H1 (cell line): Measurements from ENCODE around the gene NTN1. TPM values are rescaled to one million over a fixed set of nuclear protein-coding genes. Genes with fewer than 3 reads are reported as not detected.

Experiments used
- CTCF ChIA-PET: fragments of 300-600 bp; sonication (Branson Sonifier 250); formaldehyde crosslinking; loops from one replicate; lab custom pipeline; 2021; ENCODE audit not compliant: partially characterized antibody; lab: Charles Lee
- POLR2A ChIA-PET: fragments of 300-600 bp; sonication (Branson Sonifier 250); formaldehyde crosslinking; loops from one replicate; lab custom pipeline; 2021; ENCODE audit warnings: inconsistent platforms; ENCODE audit not compliant: partially characterized antibody; lab: Charles Lee
- DNase-seq, 2 experiments: peaks; one replicate each; pipeline versions ENCODE4 v3.0.0 to v3.0.0-alpha.2; 2010 to 2022; ENCODE audit warnings: low spot score in 2 of 2, low read depth in 1 of 2, mixed read lengths in 1 of 2
- FAIRE-seq: peaks from 2 replicates; lab custom pipeline; 2011; peaks lifted over from hg19 to GRCh38; lab: Jason Lieb, UNC
- H2AFZ ChIP-seq: 2 replicates; pipeline ENCODE4 v1.8.1; 2012; ENCODE audit warnings: low read length, inconsistent platforms
- H2AK5ac ChIP-seq: 2 replicates; pipeline ENCODE4 v1.6.1; 2013; ENCODE audit warnings: low read depth, low read length
- H2BK120ac ChIP-seq: replicated peaks from 2 replicates; pipeline ENCODE3; 2013; ENCODE audit warnings: low read depth, low read length, inconsistent platforms
- H2BK12ac ChIP-seq: 2 replicates; pipeline ENCODE4 v1.6.1; 2013; ENCODE audit warnings: low read depth, low read length
- H2BK15ac ChIP-seq: 2 replicates; pipeline ENCODE4 v1.6.1; 2013; ENCODE audit warnings: low read length
- H2BK20ac ChIP-seq: 2 replicates; pipeline ENCODE4 v1.6.1; 2013; ENCODE audit warnings: low read length
- H2BK5ac ChIP-seq: 2 replicates; pipeline ENCODE4 v1.6.1; 2013; ENCODE audit warnings: low read depth, low read length
- H3K14ac ChIP-seq: 2 replicates; pipeline ENCODE4 v1.6.1; 2013; ENCODE audit warnings: inconsistent platforms; ENCODE audit not compliant: insufficient read length
- H3K18ac ChIP-seq: 2 replicates; pipeline ENCODE4 v1.6.1; 2013; ENCODE audit warnings: low read length; ENCODE audit errors: extremely low read depth
- H3K23ac ChIP-seq: 2 replicates; pipeline ENCODE4 v1.6.1; 2013; ENCODE audit warnings: inconsistent platforms; ENCODE audit not compliant: insufficient read length
- H3K23me2 ChIP-seq: 2 replicates; pipeline ENCODE4 v1.6.1; 2013; ENCODE audit warnings: low read depth, low read length
- H3K27ac ChIP-seq: 2 replicates; pipeline ENCODE4 v1.6.1; 2011; ENCODE audit warnings: low read depth, low read length, inconsistent platforms
- H3K27me3 ChIP-seq, 4 experiments: replicated peaks in 1 of 4; 1 replicate in 1 of 4; 2 replicates in 3 of 4; pipeline versions ENCODE4 v1.6.1 to v1.8.1; 2011 to 2013; ENCODE audit warnings: low read length in 3 of 4, mild to moderate bottlenecking in 3 of 4, inconsistent platforms in 2 of 4, mixed read lengths in 2 of 4, moderate library complexity in 1 of 4; ENCODE audit not compliant: control insufficient read depth in 3 of 4, insufficient read depth in 3 of 4; ENCODE audit errors: extremely low read depth in 1 of 4
- H3K36me3 ChIP-seq, 4 experiments: 2 replicates each; pipeline versions ENCODE4 v1.6.1 to v1.8.1; 2011 to 2013; ENCODE audit warnings: mild to moderate bottlenecking in 4 of 4, low read length in 3 of 4, moderate library complexity in 2 of 4, control low read depth in 1 of 4, inconsistent platforms in 1 of 4; ENCODE audit not compliant: insufficient read depth in 4 of 4, control insufficient read depth in 2 of 4
- H3K4ac ChIP-seq: replicated peaks from 2 replicates; pipeline ENCODE3; 2013; ENCODE audit warnings: low read length, low read depth, mixed read lengths, inconsistent platforms; ENCODE audit not compliant: insufficient read length
- H3K4me1 ChIP-seq, 4 experiments: replicated peaks in 1 of 4; 1 replicate in 1 of 4; 2 replicates in 3 of 4; pipeline versions ENCODE4 v1.6.1 to v1.8.1; 2011 to 2013; ENCODE audit warnings: low read length in 3 of 4, inconsistent platforms in 2 of 4, mixed read lengths in 1 of 4; ENCODE audit not compliant: insufficient read depth in 4 of 4, control insufficient read depth in 3 of 4
- H3K4me2 ChIP-seq, 2 experiments: 2 replicates each; pipeline versions ENCODE4 v1.6.1 to v1.8.1; 2011 to 2013; ENCODE audit warnings: low read depth in 2 of 2, low read length in 2 of 2, control low read depth in 1 of 2, inconsistent platforms in 1 of 2, mild to moderate bottlenecking in 1 of 2; ENCODE audit not compliant: insufficient read depth in 1 of 2
- H3K4me3 ChIP-seq, 4 experiments: fragments of 200-600, 300-600 bp in 1 of 4; sonication (generic), shearing (Covaris generic), sonication (Bioruptor Twin) in 1 of 4; 2 replicates each; pipeline versions ENCODE4 v1.5.1 to v1.8.1; 2011 to 2016; ENCODE audit warnings: low read length in 4 of 4, low read depth in 3 of 4, control low read depth in 2 of 4, inconsistent platforms in 2 of 4, mild to moderate bottlenecking in 2 of 4, mixed read lengths in 1 of 4, moderate library complexity in 1 of 4; ENCODE audit not compliant: insufficient read depth in 2 of 4; ENCODE audit errors: extremely low read depth in 1 of 4
- H3K56ac ChIP-seq: replicated peaks from 2 replicates; pipeline ENCODE3; 2013; ENCODE audit warnings: low read depth, mild to moderate bottlenecking, mixed read lengths, low read length, inconsistent platforms; ENCODE audit not compliant: insufficient read length
- H3K79me1 ChIP-seq: 2 replicates; pipeline ENCODE4 v1.6.1; 2013; ENCODE audit warnings: low read depth, low read length, control low read depth
- H3K79me2 ChIP-seq, 2 experiments: 2 replicates each; pipeline versions ENCODE4 v1.6.1 to v1.8.1; 2012 to 2013; ENCODE audit warnings: low read length in 2 of 2, mild to moderate bottlenecking in 2 of 2, inconsistent platforms in 1 of 2; ENCODE audit not compliant: insufficient read depth in 2 of 2, control insufficient read depth in 1 of 2
- H3K9ac ChIP-seq, 4 experiments: replicated peaks in 1 of 4; 1 replicate in 1 of 4; 2 replicates in 3 of 4; pipeline versions ENCODE4 v1.6.1 to v1.8.1; 2011 to 2013; ENCODE audit warnings: low read depth in 3 of 4, low read length in 3 of 4, control low read depth in 2 of 4, mild to moderate bottlenecking in 2 of 4, moderate library complexity in 2 of 4, inconsistent platforms in 1 of 4; ENCODE audit errors: extremely low read depth in 1 of 4
- H3K9me3 ChIP-seq, 2 experiments: 2 replicates each; pipeline versions ENCODE4 v1.6.1 to v1.8.1; 2012 to 2013; ENCODE audit warnings: mild to moderate bottlenecking in 2 of 2, moderate library complexity in 2 of 2, control low read depth in 1 of 2, inconsistent platforms in 1 of 2, low read depth in 1 of 2, low read length in 1 of 2, mixed read lengths in 1 of 2; ENCODE audit not compliant: insufficient read depth in 2 of 2
- H4K20me1 ChIP-seq, 2 experiments: replicated peaks in 1 of 2; 2 replicates each; pipeline versions ENCODE3 to v1.8.1; 2011 to 2013; ENCODE audit warnings: inconsistent platforms in 2 of 2, low read length in 2 of 2, mild to moderate bottlenecking in 1 of 2; ENCODE audit not compliant: insufficient read depth in 2 of 2, control insufficient read depth in 1 of 2
- H4K5ac ChIP-seq: 2 replicates; pipeline ENCODE4 v1.6.1; 2013; ENCODE audit warnings: low read length, low read depth, mixed read lengths, inconsistent platforms; ENCODE audit not compliant: insufficient read length
- H4K8ac ChIP-seq: 2 replicates; pipeline ENCODE4 v1.8.0; 2013; ENCODE audit warnings: mild to moderate bottlenecking, moderate library complexity, low read length, inconsistent platforms; ENCODE audit not compliant: insufficient read depth; ENCODE audit errors: extremely low read depth
- H4K91ac ChIP-seq: replicated peaks from 2 replicates; pipeline ENCODE3; 2013; ENCODE audit warnings: low read length, mixed read lengths, inconsistent platforms; ENCODE audit not compliant: insufficient read length
- BCL11A ChIP-seq, 2 experiments: IDR thresholded peaks; one replicate each; pipeline ENCODE4 v1.6.1; 2011; ENCODE audit warnings: low read depth in 2 of 2, low read length in 2 of 2, mild to moderate bottlenecking in 2 of 2
- EZH2 ChIP-seq: fragments of 200-600 bp; sonication (generic); IDR thresholded peaks from 2 replicates; pipeline ENCODE4 v1.7.1; 2012; ENCODE audit warnings: low read depth, mild to moderate bottlenecking, moderate library complexity, low read length, inconsistent platforms; ENCODE audit not compliant: severe bottlenecking
- FOSL1 ChIP-seq: IDR thresholded peaks from 2 replicates; pipeline ENCODE4 v1.6.1; 2011; ENCODE audit warnings: mild to moderate bottlenecking, low read depth, low read length, moderate library complexity; ENCODE audit not compliant: insufficient read depth
- HDAC2 ChIP-seq, 2 experiments: fragments of 300-600 bp in 1 of 2; sonication (generic) in 1 of 2; IDR thresholded peaks; 2 replicates each; pipeline ENCODE4 v1.6.1; 2011 to 2012; ENCODE audit warnings: low read depth in 2 of 2, low read length in 2 of 2, mild to moderate bottlenecking in 2 of 2, moderate library complexity in 2 of 2, borderline replicate concordance in 1 of 2, inconsistent platforms in 1 of 2
- HDAC6 ChIP-seq: IDR thresholded peaks from one replicate; pipeline ENCODE4 v1.7.1; 2012; ENCODE audit warnings: low read depth, mild to moderate bottlenecking, inconsistent platforms, low read length, moderate library complexity
- JUND ChIP-seq: IDR thresholded peaks from 2 replicates; pipeline ENCODE4 v1.6.1; 2011; ENCODE audit warnings: mild to moderate bottlenecking, improper control_type of control experiment, low read length
- KDM5A ChIP-seq: fragments of 200-600 bp; IDR thresholded peaks from 2 replicates; pipeline ENCODE4 v1.7.1; 2012; ENCODE audit warnings: mild to moderate bottlenecking, low read length, inconsistent platforms, mixed read lengths
- POU5F1 ChIP-seq: IDR thresholded peaks from 2 replicates; pipeline ENCODE4 v1.6.1; 2011; ENCODE audit warnings: low read depth, mild to moderate bottlenecking, low read length, moderate library complexity
- SP1 ChIP-seq: IDR thresholded peaks from 2 replicates; pipeline ENCODE4 v1.6.1; 2011; ENCODE audit warnings: low read depth, low read length
- WGBS, 2 experiments: shearing (Covaris generic) in 1 of 2; methylation state at CpG; one replicate each; pipeline versions ENCODE4 v1.1.6 to v1.1.7; 2013 to 2015; ENCODE audit warnings: low lambda C conversion rate in 2 of 2, mixed read lengths in 2 of 2, inconsistent platforms in 1 of 2, low coverage in 1 of 2, missing lambda C conversion rate in 1 of 2; ENCODE audit not compliant: insufficient replicate concordance in 2 of 2, insufficient coverage in 1 of 2, insufficient read length in 1 of 2; ENCODE audit errors: extremely low coverage in 1 of 2, missing lambda C conversion rate in 1 of 2; 5-methylcytosine and 5-hydroxymethylcytosine counted together
- polyA plus RNA-seq, 7 experiments: library from polyadenylated mRNA; depleted of rRNA in 3 of 7; stranded (reverse) in 5 of 7; unstranded in 2 of 7; fragments of >200 nt in 5 of 7; fragments of 200-250 nt in 2 of 7; gene quantifications; 1 replicate in 5 of 7; 2 replicates in 1 of 7; 4 replicates in 1 of 7; pipeline versions ENCODE4 v1.2.1 to v1.2.3, GENCODE V29; 2011 to 2013; ENCODE audit warnings: missing spikeins in 2 of 7, mixed read lengths in 2 of 7
- total RNA-seq: library from RNA; stranded (reverse); fragmentation: NEBNext Ultra II Directional; extraction: Animal tissue kit (Norgen Biotek cat#: 25700); gene quantifications from 2 replicates; pipeline ENCODE4 v1.2.1, GENCODE V29; 2021
- TF ChIP-seq, protein P1 (sequence below): IDR thresholded peaks from 2 replicates; pipeline ENCODE4 v1.6.1; 2012; ENCODE audit warnings: inconsistent platforms
- TF ChIP-seq, protein P2 (sequence below): IDR thresholded peaks from 2 replicates; pipeline ENCODE4 v1.6.1; 2012; ENCODE audit warnings: inconsistent platforms
- TF ChIP-seq, protein P3 (sequence below): IDR thresholded peaks from 2 replicates; pipeline ENCODE4 v1.6.1; 2011; ENCODE audit warnings: low read length, improper control_type of control experiment

NTN1 gene
- total and polyA plus RNA-seq, 2 of the 8 experiments (the other 6 are each of a cell fraction or from before 2014, with no cell fraction given): 2.0 to 2.3 TPM

DNA sequence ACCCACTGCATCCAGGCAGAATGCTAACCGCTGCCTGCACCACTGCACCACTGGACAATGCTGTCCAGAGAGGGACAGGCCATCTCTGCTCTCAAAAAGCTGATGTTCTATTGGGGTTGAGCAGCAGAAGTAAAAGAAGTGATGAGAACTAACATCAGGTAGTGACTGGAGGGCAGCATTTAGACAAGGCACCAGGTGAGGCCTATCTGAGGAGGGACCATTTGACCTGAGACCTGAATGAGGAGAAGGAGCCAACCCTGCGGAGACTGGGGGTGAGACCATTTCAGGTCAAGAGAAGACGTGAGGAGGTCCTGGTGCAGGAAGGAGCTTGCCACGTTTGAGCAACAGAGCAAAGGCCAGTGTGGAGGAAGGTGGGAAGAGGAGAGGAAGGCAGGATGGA lies 34.0 kb downstream of the NTN1 start:
- Histone ChIP-seq H3K56ac (no peak overlapping the region), H3K4me2 (peak overlapping the region; percentile 59 to 66), H3K18ac (peak overlapping the region; percentile 96), H4K8ac (no peak overlapping the region), H2BK5ac (peak overlapping the region; percentile 86; the same call in 1 of the 2 replicates), H3K4ac (peak overlapping the region; percentile 16), H3K23ac (no peak overlapping the region), H2AK5ac (peak overlapping the region; percentile 99), H4K20me1 (no peaks in the 10 kb centered on the region), H3K79me1 (no peaks in the 10 kb centered on the region), H3K9me3 (no peaks in the 10 kb centered on the region), H2BK20ac (peak overlapping the region; percentile 68), H2AFZ (no peak overlapping the region), H3K23me2 (peaks cover 2% of the 10 kb centered on the region), H2BK15ac (peak overlapping the region; percentile 6), H2BK12ac (peak overlapping the region; percentile 100), H3K79me2 (no peaks in the 10 kb centered on the region), H3K27ac (no peak overlapping the region), H3K9ac (no peak overlapping the region), H4K5ac (no peak overlapping the region), H2BK120ac (peak overlapping the region; percentile 8), H3K4me1 (peaks cover 10 to 31% (median 25%) of the 10 kb centered on the region in 4 experiments), H4K91ac (peak overlapping the region; percentile 71), H3K36me3 (no peaks in the 10 kb centered on the region), H3K4me3 (peak overlapping the region in 1 of 4 experiments; percentile 52; a peak in 1 of 8 replicates), H3K14ac (no peak overlapping the region), H3K27me3 (peaks cover 3 to 37% (median 32%) of the 10 kb centered on the region in 4 experiments)
- ChIA-PET POLR2A (interaction anchor here (1.0 to 1.1 kb wide), 2 partner anchors 19 to 61 kb away, joined by 3 read pairs; no protein-coding TSS in a partner anchor), CTCF (no interaction called here)
- no peak for DNase-seq
- WGBS, 2 experiments: 85% methylated on average over 4 of the region's 4 CpGs; no CpG with 5 or more reads in 1 of the 2 experiments
- FAIRE-seq: no peak
- TF ChIP-seq POU5F1 (no peak), KDM5A (no peak), FOSL1 (no peak), EZH2 (no peak), HDAC2 (IDR thresholded peaks at IDR 0.05; ENCODE audit: borderline replicate concordance in 1 of 2, low read depth in 2 of 2, low read length in 2 of 2) (no peak), HDAC6 (no peak), SP1 (no peak), BCL11A (IDR thresholded peaks at IDR 0.05; ENCODE audit: low read depth in 2 of 2, low read length in 2 of 2) (no peak), JUND (no peak)
- TF ChIP-seq, protein P1, sequence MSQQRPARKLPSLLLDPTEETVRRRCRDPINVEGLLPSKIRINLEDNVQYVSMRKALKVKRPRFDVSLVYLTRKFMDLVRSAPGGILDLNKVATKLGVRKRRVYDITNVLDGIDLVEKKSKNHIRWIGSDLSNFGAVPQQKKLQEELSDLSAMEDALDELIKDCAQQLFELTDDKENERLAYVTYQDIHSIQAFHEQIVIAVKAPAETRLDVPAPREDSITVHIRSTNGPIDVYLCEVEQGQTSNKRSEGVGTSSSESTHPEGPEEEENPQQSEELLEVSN: no peak
- TF ChIP-seq, protein P2, sequence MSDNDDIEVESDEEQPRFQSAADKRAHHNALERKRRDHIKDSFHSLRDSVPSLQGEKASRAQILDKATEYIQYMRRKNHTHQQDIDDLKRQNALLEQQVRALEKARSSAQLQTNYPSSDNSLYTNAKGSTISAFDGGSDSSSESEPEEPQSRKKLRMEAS: no peak
- TF ChIP-seq, protein P3, sequence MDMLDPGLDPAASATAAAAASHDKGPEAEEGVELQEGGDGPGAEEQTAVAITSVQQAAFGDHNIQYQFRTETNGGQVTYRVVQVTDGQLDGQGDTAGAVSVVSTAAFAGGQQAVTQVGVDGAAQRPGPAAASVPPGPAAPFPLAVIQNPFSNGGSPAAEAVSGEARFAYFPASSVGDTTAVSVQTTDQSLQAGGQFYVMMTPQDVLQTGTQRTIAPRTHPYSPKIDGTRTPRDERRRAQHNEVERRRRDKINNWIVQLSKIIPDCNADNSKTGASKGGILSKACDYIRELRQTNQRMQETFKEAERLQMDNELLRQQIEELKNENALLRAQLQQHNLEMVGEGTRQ: no peak
